ENCODE data around the gene CDC34.

The CDC34 gene

GRCh38 chr19:531753-532560 lies at the start of gene CDC34:
TSS of gene CDC34 (plus strand) at chr19:531760. CDS start at chr19:531932, 172 bp downstream.
- no peaks in the 10 kb centered on the region for H3K9me3 ChIP-seq (ENCODE audit: low read length)
- H3K27me3 ChIP-seq (ENCODE audit: control insufficient read depth in 1 of 2, insufficient read depth in 2 of 2, low read length in 2 of 2), result no peaks in the 10 kb centered on the region
- H3K9ac ChIP-seq (ENCODE audit: low read length), result peak within 1 kb of the TSS; percentile 46
- H3K36me3 ChIP-seq (ENCODE audit: insufficient read depth, low read length), result peaks cover 19% of the 10 kb centered on the region
- peaks cover 28% of the 10 kb centered on the region for H3K4me1 ChIP-seq (ENCODE audit: insufficient read depth, low read length)
- peak within 1 kb of the TSS; percentile 64 to 92 for H3K4me3 ChIP-seq (ENCODE audit: low read depth in 1 of 2, low read length in 2 of 2)
- H3K27ac ChIP-seq (ENCODE audit: low read depth, low read length), result peak within 1 kb of the TSS; percentile 99

- no peaks in the 10 kb centered on the region for H3K4me1 ChIP-seq (ENCODE audit: insufficient read depth, low read length)
- H3K36me3 ChIP-seq (ENCODE audit: insufficient read depth, low read length), result no peaks in the 10 kb centered on the region
- H3K27ac ChIP-seq (ENCODE audit: low read depth, low read length), result no peak overlapping the region
- peaks cover 0 to 19% of the 10 kb centered on the region in 2 donors for H3K27me3 ChIP-seq (ENCODE audit: control insufficient read depth in 1 of 2, insufficient read depth in 2 of 2, low read length in 2 of 2)
- H3K9me3 ChIP-seq (ENCODE audit: low read length), result no peaks in the 10 kb centered on the region
- no peak overlapping the region for H3K9ac ChIP-seq (ENCODE audit: low read length)
- H3K4me3 ChIP-seq (ENCODE audit: low read depth in 1 of 2, low read length in 2 of 2), result no peak overlapping the region
Observed at GRCh38 chr19:482186-483041, 49.1 kb upstream of the CDC34 start.

GRCh38 chr19:483332-484072 lies 48.1 kb upstream of the CDC34 start:
- no peaks in the 10 kb centered on the region for H3K36me3 ChIP-seq (ENCODE audit: insufficient read depth, low read length)
- no peak overlapping the region for H3K27ac ChIP-seq (ENCODE audit: low read depth, low read length)
- H3K9ac ChIP-seq (ENCODE audit: low read length), result no peak overlapping the region
- H3K4me3 ChIP-seq (ENCODE audit: low read depth in 1 of 2, low read length in 2 of 2), result no peak overlapping the region
- no peaks in the 10 kb centered on the region for H3K4me1 ChIP-seq (ENCODE audit: insufficient read depth, low read length)
- H3K27me3 ChIP-seq (ENCODE audit: control insufficient read depth in 1 of 2, insufficient read depth in 2 of 2, low read length in 2 of 2), result peaks cover 0 to 19% of the 10 kb centered on the region in 2 donors
- H3K9me3 ChIP-seq (ENCODE audit: low read length), result no peaks in the 10 kb centered on the region

GRCh38 chr19:484494-484893 lies 47.1 kb upstream of the CDC34 start:
- Histone ChIP-seq H3K27me3 (ENCODE audit: control insufficient read depth in 1 of 2, insufficient read depth in 2 of 2, low read length in 2 of 2) (peaks cover 0 to 19% of the 10 kb centered on the region in 2 donors), H3K27ac (ENCODE audit: low read depth, low read length) (no peak overlapping the region), H3K4me3 (ENCODE audit: low read depth in 1 of 2, low read length in 2 of 2) (no peak overlapping the region), H3K9ac (ENCODE audit: low read length) (no peak overlapping the region), H3K4me1 (ENCODE audit: insufficient read depth, low read length) (no peaks in the 10 kb centered on the region), H3K9me3 (ENCODE audit: low read length) (no peaks in the 10 kb centered on the region), H3K36me3 (ENCODE audit: insufficient read depth, low read length) (no peaks in the 10 kb centered on the region)

GRCh38 chr19:485077-485476 lies 46.5 kb upstream of the CDC34 start:
- Histone ChIP-seq H3K27ac (ENCODE audit: low read depth, low read length) (no peak overlapping the region), H3K9me3 (ENCODE audit: low read length) (no peaks in the 10 kb centered on the region), H3K4me1 (ENCODE audit: insufficient read depth, low read length) (no peaks in the 10 kb centered on the region), H3K9ac (ENCODE audit: low read length) (no peak overlapping the region), H3K36me3 (ENCODE audit: insufficient read depth, low read length) (no peaks in the 10 kb centered on the region), H3K4me3 (ENCODE audit: low read depth in 1 of 2, low read length in 2 of 2) (no peak overlapping the region), H3K27me3 (ENCODE audit: control insufficient read depth in 1 of 2, insufficient read depth in 2 of 2, low read length in 2 of 2) (peaks cover 0 to 19% of the 10 kb centered on the region in 2 donors)

GRCh38 chr19:485583-486236 lies 45.9 kb upstream of the CDC34 start:
- no peak overlapping the region for H3K4me3 ChIP-seq (ENCODE audit: low read depth in 1 of 2, low read length in 2 of 2)
- no peaks in the 10 kb centered on the region for H3K9me3 ChIP-seq (ENCODE audit: low read length)
- no peak overlapping the region for H3K27ac ChIP-seq (ENCODE audit: low read depth, low read length)
- H3K9ac ChIP-seq (ENCODE audit: low read length), result no peak overlapping the region
- H3K36me3 ChIP-seq (ENCODE audit: insufficient read depth, low read length), result no peaks in the 10 kb centered on the region
- H3K27me3 ChIP-seq (ENCODE audit: control insufficient read depth in 1 of 2, insufficient read depth in 2 of 2, low read length in 2 of 2), result peaks cover 0 to 19% of the 10 kb centered on the region in 2 donors
- no peaks in the 10 kb centered on the region for H3K4me1 ChIP-seq (ENCODE audit: insufficient read depth, low read length)

GRCh38 chr19:488505-489417 lies 42.8 kb upstream of the CDC34 start:
- Histone ChIP-seq H3K9ac (ENCODE audit: low read length) (no peak overlapping the region), H3K27ac (ENCODE audit: low read depth, low read length) (peak overlapping the region; percentile 77), H3K4me1 (ENCODE audit: insufficient read depth, low read length) (no peaks in the 10 kb centered on the region), H3K4me3 (ENCODE audit: low read depth in 1 of 2, low read length in 2 of 2) (peak overlapping the region; percentile 73 to 79), H3K9me3 (ENCODE audit: low read length) (no peaks in the 10 kb centered on the region), H3K36me3 (ENCODE audit: insufficient read depth, low read length) (no peaks in the 10 kb centered on the region), H3K27me3 (ENCODE audit: control insufficient read depth in 1 of 2, insufficient read depth in 2 of 2, low read length in 2 of 2) (peaks cover 0 to 19% of the 10 kb centered on the region in 2 donors)

- Histone ChIP-seq H3K9me3 (ENCODE audit: low read length) (no peaks in the 10 kb centered on the region), H3K36me3 (ENCODE audit: insufficient read depth, low read length) (no peaks in the 10 kb centered on the region), H3K27me3 (ENCODE audit: control insufficient read depth in 1 of 2, insufficient read depth in 2 of 2, low read length in 2 of 2) (peaks cover 0 to 19% of the 10 kb centered on the region in 2 donors), H3K4me1 (ENCODE audit: insufficient read depth, low read length) (no peaks in the 10 kb centered on the region), H3K27ac (ENCODE audit: low read depth, low read length) (peak overlapping the region; percentile 77), H3K9ac (ENCODE audit: low read length) (no peak overlapping the region), H3K4me3 (ENCODE audit: low read depth in 1 of 2, low read length in 2 of 2) (peak overlapping the region; percentile 73 to 79)
Observed at GRCh38 chr19:489418-490196, 42.0 kb upstream of the CDC34 start.

- Histone ChIP-seq H3K27me3 (ENCODE audit: control insufficient read depth in 1 of 2, insufficient read depth in 2 of 2, low read length in 2 of 2) (peaks cover 0 to 16% of the 10 kb centered on the region in 2 donors), H3K27ac (ENCODE audit: low read depth, low read length) (no peak overlapping the region), H3K4me1 (ENCODE audit: insufficient read depth, low read length) (no peaks in the 10 kb centered on the region), H3K4me3 (ENCODE audit: low read depth in 1 of 2, low read length in 2 of 2) (no peak overlapping the region), H3K9ac (ENCODE audit: low read length) (no peak overlapping the region), H3K36me3 (ENCODE audit: insufficient read depth, low read length) (no peaks in the 10 kb centered on the region), H3K9me3 (ENCODE audit: low read length) (no peaks in the 10 kb centered on the region)
Observed at GRCh38 chr19:491146-491741, 40.3 kb upstream of the CDC34 start.
